ENCODE data around the gene SAMD4A.

SAMD4A gene

DNA sequence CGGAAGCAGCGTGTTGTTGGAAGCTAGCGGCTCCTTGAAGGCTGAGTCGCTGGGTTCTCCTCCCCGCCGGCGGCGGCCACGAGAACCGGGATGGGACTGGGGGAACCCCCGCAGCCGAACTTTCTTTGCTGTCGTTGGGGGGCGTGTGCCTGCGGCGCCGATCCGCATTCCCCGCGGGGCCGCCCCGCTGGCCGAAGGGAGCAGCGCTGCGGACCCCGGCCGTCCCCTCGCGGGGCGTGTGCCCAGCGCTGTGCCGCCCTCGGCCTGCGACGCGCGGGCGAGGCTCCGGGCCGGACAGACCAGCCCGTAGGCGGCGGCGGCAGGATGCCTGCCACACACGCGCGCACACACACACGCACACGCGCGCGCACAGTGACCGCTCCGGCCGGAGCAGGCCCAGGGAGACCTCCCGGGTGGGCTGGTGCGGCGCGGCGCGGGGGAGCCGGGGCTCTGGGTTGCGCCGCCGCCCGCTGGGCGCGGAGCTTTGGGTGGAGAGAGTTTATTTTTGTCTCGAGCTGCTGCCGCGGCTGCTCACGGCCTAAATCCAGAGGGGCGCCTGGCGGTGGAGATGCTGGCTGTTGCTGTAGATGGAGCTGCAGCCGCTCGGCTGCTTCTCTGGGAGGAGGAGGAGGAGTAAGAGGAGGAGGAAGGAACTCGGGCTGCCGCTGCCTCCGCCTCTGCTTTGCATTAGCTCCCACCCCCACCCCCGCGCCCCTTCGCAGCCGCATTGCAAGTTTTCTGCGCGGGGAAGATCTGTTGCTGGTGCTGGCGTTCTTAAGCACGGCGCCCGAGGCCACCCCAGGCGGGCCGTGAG lies at the start of gene SAMD4A:
SAMD4A (plus strand) TSS at position 719 of the 814 bp plus-strand sequence. CDS start 789 bp downstream, outside the sequence.
- peak in 13 of 14 donors; percentile 26 to 81 (median 70) for DNase-seq

- DNase-seq, result no peak
These were observed 42.5 kb upstream of the SAMD4A start for GRCh38 chr14:54524410-54524809.

DNA sequence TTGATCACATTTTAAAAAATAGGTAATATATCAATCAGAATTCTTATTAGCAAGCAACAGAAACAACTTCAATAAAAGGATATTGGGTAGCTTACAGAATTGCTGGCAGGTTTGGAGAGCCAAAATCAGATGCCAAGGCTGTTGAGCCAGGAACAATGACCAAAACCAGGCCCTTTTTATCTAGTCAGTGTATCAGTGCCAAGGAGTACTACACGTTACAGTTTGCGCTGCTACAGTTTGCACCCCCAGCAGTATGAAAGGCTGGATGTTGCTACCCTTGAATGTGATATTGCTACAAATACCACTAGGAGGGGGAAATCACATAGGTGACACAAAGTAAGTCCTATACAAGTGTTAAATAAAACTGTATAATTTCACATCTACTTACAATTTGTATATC lies 38.0 kb upstream of the SAMD4A start:
- DNase-seq, result peak in 1 of 14 donors; percentile 4

DNA sequence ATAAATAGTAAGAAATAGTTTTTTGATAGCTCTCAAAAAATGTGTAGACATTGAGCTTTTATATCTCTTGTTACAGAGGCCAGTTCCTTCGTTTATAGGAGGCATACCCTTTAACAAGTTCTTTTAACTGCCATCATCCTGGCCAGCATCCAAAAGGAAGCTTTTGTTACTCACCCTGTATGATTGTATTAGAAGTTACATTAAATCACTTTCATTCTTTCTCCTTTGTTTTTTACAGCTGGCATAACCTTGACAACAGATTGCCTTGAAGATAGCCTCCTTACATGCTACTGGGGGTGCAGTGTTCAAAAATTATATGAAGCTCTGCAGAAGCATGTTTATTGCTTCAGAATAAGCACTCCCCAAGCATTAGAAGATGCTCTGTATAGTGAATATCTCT lies 37.1 kb upstream of the SAMD4A start:
- DNase-seq, result no peak

DNA sequence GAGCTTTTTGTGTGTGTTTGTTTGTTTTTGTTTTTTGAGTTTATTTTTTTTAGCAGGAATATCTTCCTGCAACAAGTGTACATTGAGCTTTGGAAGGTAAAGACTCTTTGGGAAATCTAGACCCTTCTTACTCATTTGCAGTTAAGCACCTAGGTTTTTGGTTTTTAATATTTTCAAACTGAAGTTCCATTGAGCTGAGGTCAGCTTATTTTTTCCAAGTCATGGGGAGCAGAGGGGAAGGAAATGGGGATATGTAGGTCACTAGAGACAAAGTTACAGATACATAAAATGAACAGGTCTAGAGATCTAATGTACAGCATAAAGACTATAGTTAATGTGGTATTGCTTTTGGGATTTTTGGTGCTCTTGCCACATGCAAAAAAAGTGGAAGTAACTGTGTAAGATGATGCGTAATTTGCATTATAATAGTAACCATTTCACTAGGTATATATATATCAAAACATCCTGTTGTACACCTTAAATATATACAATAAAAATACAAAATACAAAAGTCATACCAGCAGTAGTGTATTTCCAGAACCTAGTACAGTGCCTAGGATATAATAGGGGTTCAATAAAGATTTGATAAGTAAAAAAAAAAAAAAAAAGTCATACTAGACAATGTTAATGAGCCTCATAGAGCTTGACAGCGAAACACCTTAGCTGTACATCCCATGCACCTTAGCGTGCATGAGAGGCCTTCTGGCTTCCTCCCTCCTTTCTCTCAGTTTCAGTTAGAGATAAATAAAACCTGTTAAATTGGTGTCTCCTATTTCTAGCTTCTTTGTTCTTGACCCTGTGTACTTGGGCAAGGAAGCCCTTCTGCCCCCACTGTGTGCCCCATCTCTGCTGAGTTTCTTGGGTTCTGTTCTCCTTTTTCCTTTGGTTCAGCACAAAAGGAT lies 34.6 kb upstream of the SAMD4A start:
- no peak for DNase-seq

DNA sequence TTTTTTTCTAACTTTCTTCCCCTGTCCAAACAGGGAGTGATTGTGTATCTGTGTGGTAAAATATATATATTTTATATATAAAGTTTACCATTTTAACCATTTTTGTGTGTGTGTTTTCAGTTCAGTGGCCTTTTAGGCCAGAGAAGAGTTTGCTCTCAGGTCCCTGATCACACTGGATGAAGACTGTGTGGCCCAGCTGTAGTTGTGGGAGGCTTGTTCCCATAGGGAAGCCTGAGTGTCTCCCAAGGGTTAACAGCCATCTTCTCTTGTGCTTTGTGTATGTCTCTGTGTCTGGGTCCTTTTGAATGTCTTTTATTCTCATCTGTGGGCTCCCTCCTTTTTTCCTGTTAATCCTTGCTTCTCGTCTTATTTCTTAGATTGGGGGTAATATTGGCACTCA lies 33.8 kb upstream of the SAMD4A start:
- no peak for DNase-seq

- no peak for DNase-seq
These were observed 31.8 kb upstream of the SAMD4A start for GRCh38 chr14:54535126-54535525.

GRCh38 chr14:54535646-54536045 lies 31.3 kb upstream of the SAMD4A start:
- DNase-seq, result no peak

GRCh38 chr14:54537651-54538050 lies 29.3 kb upstream of the SAMD4A start:
- DNase-seq, result no peak

DNA sequence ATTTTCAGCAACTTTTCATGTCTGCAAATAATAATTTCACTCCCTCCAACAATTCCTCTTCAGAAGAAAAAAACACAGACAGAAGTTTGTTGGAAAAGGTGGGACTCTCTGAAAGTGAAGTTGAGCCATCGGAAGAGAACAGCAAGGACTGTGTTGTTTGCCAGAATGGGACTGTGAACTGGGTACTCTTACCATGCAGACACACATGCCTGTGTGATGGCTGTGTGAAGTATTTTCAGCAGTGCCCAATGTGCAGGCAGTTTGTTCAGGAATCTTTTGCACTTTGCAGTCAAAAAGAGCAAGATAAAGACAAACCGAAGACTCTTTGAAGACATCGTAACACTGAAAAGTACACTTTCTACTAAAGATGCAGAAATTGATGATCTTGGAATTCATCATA lies 28.9 kb upstream of the SAMD4A start:
- DNase-seq, result no peak

GRCh38 chr14:54547583-54547982 lies 19.3 kb upstream of the SAMD4A start:
- DNase-seq, result no peak

DNA sequence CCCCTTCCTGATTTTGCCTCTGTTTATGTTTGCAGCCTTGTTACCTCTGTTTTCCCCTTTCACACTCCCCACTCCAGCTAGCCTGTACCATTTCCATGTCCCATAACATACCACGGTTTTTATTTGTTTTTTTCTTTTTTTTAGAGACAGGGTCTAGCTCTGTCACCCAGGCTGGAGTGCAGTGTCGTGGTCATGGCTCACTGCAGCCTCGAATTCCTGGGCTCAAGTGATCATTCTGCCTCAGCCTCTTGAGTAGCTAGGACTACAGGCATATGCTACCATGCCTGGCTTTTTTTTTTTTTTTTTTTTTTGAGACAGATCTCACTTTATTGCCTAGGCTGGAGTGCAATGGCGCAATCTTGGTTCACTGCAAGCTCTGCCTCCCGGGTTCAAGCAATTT lies 18.4 kb upstream of the SAMD4A start:
- DNase-seq, result no peak

DNA sequence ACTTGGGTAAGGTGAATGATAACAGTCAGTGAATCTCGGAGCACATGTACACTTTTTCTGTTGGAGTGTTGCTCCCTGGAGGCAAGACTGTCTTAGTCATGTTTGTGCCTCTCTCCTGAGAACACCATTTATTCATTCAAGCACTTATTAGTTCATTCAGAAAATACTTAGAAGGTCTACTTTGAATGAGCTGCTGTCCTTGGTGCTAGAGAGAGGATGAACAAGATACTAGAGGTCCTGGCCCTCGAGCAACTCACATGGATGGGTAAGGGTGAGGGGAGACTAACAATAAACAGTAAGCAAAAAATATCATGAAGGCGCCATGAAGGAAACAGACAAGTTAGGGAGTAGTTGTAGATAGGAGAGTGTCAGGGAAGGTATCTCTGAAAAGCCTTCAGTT lies 17.1 kb upstream of the SAMD4A start:
- no peak for DNase-seq

- no peak for DNase-seq
These were observed 16.4 kb upstream of the SAMD4A start for GRCh38 chr14:54550514-54550913.

GRCh38 chr14:54554401-54554800 lies 12.5 kb upstream of the SAMD4A start:
- no peak for DNase-seq

GRCh38 chr14:54555651-54556050 lies 11.3 kb upstream of the SAMD4A start:
- DNase-seq, result no peak

- no peak for DNase-seq
These were observed 10.4 kb upstream of the SAMD4A start for GRCh38 chr14:54556535-54556934.

DNA sequence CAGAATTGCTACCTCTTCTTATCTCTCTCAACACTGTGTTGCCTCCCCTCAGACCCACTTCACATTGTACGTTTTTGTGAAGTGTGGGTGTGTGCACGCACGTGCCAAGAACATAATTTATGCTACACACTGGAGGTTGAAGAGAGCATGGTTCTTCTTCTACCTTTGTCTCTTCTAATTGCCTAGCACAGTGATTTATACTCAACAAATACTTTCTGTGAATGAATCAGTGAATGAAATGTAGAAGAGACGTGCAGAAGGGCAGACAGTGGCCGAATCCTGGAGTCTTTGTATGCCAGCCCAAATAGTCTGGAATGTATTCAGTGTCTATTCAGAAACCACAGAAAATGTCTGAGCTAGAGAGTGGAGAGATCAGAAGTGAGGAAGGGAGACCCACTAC lies 4.6 kb upstream of the SAMD4A start:
- no peak for DNase-seq

DNA sequence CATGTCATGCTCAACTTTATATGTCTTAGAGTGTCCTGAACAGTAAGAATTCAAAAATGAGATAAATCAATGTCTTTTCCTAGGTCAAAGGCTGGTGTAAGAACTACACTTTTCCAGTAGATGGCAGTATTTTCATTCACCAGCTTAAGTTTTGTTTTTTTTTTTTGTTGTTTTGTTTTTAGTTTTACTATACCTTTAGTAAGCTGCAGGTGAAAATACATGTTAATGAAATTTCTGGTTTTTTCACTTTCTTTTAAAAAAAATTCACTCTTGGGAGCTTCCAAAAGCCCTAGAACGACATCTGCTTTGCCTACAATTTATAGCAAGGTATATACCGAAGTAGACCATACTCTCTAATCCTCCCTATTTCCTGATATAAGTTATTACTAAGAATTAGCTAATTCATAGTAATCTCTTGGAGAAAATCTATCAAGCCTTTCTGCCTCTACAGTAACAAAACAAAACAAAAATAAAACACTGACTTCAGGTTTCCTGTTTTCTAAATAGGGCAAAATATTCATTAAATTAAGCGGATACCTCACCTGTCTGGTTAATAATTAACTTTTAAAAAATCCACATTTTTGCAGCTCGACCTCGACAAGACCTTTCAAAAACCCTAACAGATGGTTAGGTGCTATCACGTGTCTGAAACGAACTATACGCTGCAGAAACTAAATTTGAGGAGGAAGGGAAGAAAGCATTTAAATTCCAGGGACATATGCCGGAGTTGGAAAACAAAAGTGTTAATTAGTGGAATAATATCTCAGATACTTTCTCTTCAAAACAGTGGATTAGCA lies 2.7 kb upstream of the SAMD4A start:
- peak in 1 of 14 donors; percentile 26 for DNase-seq

GRCh38 chr14:54564868-54565784 lies 1.8 kb upstream of the SAMD4A start:
- DNase-seq, result peak in 12 of 14 donors; percentile 51 to 85 (median 74)

DNA sequence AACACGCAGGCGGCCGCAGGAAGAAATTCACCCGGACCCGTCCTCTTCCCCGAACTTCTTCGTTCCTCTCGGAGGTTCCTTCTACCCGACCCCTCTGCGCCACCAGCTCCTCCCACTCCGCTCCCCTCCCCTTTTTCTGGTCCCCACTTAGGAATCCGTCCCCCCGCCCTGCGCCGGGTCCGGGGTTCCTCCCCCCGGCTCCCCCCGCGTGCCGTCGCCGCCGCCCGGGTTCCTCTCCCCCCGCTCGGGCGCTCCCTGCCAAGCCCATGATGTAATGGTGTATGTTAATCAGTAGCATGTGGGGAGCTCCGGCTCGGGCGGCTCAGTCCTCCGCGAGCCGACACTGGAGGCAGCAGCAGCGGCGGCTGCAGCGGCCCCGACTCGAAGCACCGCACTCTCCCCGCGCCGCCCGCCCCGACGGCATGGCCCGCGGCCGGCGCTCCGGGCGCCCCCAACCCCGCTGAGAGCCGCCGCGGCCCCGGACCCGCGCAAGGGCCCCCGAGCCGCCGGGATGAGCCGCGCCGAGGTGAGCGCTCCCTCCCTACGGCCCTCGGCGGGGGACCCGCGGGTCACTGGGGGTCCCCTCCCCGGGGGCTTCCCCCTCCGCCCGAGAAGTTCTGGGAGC lies 1.0 kb upstream of the SAMD4A start:
- peak; percentile 42 to 92 (median 84) for DNase-seq

All from C1 segment of cervical spinal cord (tissue), 14 donors.